ENCODE measurements around the gene KAZN.
"Not testable (repeated sequence)": the region's sequence is repeated elsewhere in the genome, so short reads cannot be mapped to it uniquely, and the experiment has no call there.

KAZN gene

DNA sequence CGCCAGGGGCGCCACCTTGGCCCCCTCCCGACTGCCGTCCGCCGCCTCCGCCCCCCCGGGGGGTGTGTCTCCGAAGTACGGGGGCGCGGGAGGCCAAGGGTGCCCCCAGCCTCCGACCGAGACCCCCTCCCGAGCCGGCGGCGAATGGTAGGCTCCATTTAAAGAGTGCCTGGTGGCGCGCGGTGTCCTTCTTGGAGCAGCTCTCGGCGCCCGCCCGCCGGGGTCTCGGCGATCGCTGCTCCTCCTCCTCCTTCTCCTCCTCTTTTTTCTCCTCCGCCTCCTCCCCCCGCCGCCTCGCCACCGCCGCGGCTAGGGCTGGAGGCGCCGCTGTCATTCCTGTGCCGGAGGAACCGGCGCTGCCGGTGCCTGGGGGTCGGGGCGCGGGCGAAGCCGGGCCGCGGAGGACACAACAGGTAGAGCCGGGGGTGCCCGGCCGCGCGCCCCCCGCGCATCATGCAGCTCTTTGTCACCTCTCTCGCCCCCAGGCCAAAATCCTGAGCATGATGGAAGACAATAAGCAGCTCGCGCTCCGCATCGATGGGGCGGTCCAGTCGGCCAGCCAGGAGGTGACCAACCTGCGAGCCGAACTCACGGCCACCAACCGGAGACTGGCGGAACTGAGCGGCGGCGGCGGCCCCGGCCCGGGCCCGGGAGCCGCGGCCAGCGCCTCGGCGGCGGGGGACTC is at the start of gene KAZN:
Gene KAZN, plus strand, starts transcription at position 188 of the 685 bp plus-strand sequence.
- in situ Hi-C loops (cut with HindIII; ENCODE audit: low pct_ligation_motif_present, low pct_unique_long_range_greater_than_20kb, low sequenced_read_pairs): no loop called here
- peak; percentile 44 for DNase-seq

DNA sequence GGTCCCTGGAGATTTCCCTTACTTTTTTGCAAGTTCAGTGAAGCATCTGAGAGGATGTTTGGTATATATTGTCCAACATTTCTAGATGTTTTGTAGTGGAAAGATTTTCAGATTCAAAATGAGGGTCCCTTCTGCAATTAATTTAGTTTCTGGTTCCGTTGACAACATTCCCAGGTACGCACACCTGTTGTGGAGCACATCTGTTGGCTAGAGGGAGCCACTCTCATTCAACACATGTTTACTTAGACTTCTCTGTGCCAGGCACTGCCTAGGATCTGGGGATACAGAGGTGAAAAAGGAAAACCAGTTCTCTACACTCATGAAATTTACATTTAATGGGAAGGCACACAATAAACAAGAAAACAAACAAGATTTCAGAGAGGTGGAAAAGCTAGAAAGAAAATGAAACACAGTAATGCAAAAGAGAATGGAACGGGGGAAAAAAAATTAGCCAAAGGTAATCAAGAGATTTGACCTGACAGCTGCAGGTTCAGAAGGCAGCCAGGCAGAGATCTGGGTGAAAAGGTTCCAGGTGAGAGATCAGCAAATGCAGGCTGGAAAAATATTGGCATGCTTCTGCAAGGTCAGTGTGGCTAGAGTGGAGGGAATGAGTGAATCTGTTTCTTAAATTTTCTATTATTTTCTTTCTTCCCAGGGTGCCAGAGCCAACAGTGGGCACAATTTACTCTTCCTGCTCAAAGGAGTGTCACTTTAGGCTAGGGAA is 48.4 kb upstream of the KAZN start:
- in situ Hi-C loops (cut with HindIII; ENCODE audit: low pct_ligation_motif_present, low pct_unique_long_range_greater_than_20kb, low sequenced_read_pairs): no loop called here
- no peak for DNase-seq

DNA sequence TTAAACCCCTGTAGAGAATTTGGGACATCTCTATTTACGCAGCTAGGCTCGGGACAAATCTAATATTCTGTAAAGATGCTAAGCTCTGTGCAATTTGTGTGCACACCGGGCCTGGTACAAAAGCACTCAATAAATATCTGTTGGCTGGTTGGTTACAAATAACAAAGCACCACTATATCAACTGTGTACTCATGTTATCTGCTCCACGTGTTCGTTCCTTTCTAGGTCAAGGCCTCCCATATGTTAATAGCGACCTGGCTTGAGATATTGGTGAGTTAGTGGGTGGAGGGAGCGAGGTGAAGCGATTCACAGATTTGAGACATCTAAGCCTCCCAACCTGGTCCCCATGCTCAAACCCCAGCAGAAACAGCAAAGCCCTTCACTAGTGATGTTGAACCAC is 47.1 kb upstream of the KAZN start:
- no peak for DNase-seq
- in situ Hi-C loops (cut with HindIII; ENCODE audit: low pct_ligation_motif_present, low pct_unique_long_range_greater_than_20kb, low sequenced_read_pairs): no loop called here

DNA sequence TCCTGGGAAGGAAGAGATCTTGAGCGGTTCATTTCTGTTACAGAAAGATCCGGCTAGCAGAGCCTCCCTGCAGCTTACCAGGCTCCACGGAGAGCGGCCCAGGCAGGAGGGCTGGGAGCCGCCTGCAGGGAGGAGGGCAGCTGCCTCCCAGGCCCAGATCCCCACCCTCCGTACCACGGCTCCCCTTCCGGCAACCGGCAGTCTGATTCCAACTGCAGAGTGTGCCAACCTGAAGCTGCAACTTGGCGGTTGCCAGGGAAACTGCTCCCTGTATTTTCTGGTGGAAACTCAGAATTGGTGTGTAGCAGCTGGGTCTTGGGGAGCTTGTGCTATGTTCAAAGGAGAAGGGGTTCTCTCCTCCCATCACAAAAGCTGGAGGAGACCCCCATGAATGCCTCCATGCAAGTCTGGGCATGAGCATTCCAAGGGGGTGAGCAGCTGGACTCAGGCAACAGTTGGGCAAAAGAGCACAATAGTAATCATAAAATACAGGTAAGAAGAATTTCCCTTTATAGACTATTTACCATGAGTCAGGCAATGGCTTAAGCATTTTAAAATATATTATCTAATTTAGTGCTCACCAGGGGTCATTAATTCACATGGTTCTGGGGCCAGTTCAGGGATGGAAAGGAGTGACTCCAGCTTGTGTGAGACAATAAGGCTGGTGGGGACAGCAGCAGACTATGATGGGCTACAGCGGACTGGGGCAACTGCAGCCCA is 46.1 kb upstream of the KAZN start:
- in situ Hi-C loops (cut with HindIII; ENCODE audit: low pct_ligation_motif_present, low pct_unique_long_range_greater_than_20kb, low sequenced_read_pairs): no loop called here
- DNase-seq: no peak

GRCh38 chr1:14553711-14554110 is 44.8 kb upstream of the KAZN start:
- peak; percentile 63 for DNase-seq
- in situ Hi-C loops (cut with HindIII; ENCODE audit: low pct_ligation_motif_present, low pct_unique_long_range_greater_than_20kb, low sequenced_read_pairs): no loop called here

GRCh38 chr1:14555091-14555490 is 43.4 kb upstream of the KAZN start:
- DNase-seq: no peak
- in situ Hi-C loops (cut with HindIII; ENCODE audit: low pct_ligation_motif_present, low pct_unique_long_range_greater_than_20kb, low sequenced_read_pairs): no loop called here

GRCh38 chr1:14561014-14561693 is 37.3 kb upstream of the KAZN start:
- in situ Hi-C loops (cut with HindIII; ENCODE audit: low pct_ligation_motif_present, low pct_unique_long_range_greater_than_20kb, low sequenced_read_pairs): no loop called here
- no peak for DNase-seq

DNA sequence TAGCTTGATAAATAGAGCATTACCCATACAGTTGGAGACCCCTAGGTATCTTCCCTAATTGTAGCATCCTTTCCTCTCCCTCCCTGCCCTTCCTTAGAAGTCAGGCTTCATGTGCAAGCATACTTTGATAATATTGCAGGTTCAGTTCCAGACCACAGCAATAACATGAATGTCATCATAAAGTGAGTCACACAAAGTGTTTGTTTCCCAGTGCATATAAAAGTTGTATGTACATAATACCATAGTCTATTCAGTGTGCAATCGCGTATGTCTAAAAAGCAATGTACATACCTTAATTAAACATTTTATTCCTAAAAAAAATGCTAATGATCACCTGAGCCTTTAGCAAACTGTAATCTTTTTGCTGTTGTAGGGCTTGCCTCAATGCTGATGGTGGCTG is 33.4 kb upstream of the KAZN start:
- in situ Hi-C loops (cut with HindIII; ENCODE audit: low pct_ligation_motif_present, low pct_unique_long_range_greater_than_20kb, low sequenced_read_pairs): no loop called here
- DNase-seq: no peak

GRCh38 chr1:14567056-14567455 is 31.4 kb upstream of the KAZN start:
- DNase-seq: no peak
- in situ Hi-C loops (cut with HindIII; ENCODE audit: low pct_ligation_motif_present, low pct_unique_long_range_greater_than_20kb, low sequenced_read_pairs): no loop called here

- DNase-seq: no peak
- in situ Hi-C loops (cut with HindIII; ENCODE audit: low pct_ligation_motif_present, low pct_unique_long_range_greater_than_20kb, low sequenced_read_pairs): no loop called here
These were observed 30.6 kb upstream of the KAZN start for GRCh38 chr1:14567903-14568302.

- in situ Hi-C loops (cut with HindIII; ENCODE audit: low pct_ligation_motif_present, low pct_unique_long_range_greater_than_20kb, low sequenced_read_pairs): no loop called here
- DNase-seq: no peak
These were observed 29.6 kb upstream of the KAZN start for GRCh38 chr1:14568716-14569355.

- in situ Hi-C loops (cut with HindIII; ENCODE audit: low pct_ligation_motif_present, low pct_unique_long_range_greater_than_20kb, low sequenced_read_pairs): no loop called here
- DNase-seq: no peak
These were observed 28.0 kb upstream of the KAZN start for GRCh38 chr1:14570514-14570913.

GRCh38 chr1:14571810-14572767 is 26.4 kb upstream of the KAZN start:
- in situ Hi-C loops (cut with HindIII; ENCODE audit: low pct_ligation_motif_present, low pct_unique_long_range_greater_than_20kb, low sequenced_read_pairs): no loop called here

DNA sequence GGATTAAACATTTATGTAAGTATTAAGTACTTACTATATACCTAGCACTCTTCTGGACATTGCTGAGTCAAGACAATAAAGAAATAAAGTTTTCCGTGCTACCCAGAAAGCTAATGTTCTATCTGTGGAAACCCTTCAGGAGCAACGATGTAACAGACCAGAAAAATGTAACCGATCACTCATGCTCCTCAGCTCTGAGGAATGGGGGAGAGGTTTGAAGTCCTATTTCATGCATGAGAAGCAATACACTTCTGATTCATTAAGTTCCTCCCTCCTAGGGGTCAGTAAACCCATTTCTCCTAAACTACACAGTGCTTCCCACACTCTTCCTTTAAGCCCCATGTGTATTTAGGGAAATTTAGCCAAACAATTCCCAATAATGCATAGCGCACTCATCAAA is 25.6 kb upstream of the KAZN start:
- in situ Hi-C loops (cut with HindIII; ENCODE audit: low pct_ligation_motif_present, low pct_unique_long_range_greater_than_20kb, low sequenced_read_pairs): no loop called here
- no peak for DNase-seq

More at GRCh38 chr1:14571810-14572767, 26.4 kb upstream of the KAZN start:
- peak; percentile 6 for DNase-seq

GRCh38 chr1:14576155-14576554 is 22.3 kb upstream of the KAZN start:
- in situ Hi-C loops (cut with HindIII; ENCODE audit: low pct_ligation_motif_present, low pct_unique_long_range_greater_than_20kb, low sequenced_read_pairs): no loop called here
- no peak for DNase-seq

GRCh38 chr1:14577261-14577660 is 21.2 kb upstream of the KAZN start:
- in situ Hi-C loops (cut with HindIII; ENCODE audit: low pct_ligation_motif_present, low pct_unique_long_range_greater_than_20kb, low sequenced_read_pairs): no loop called here
- no peak for DNase-seq

- DNase-seq: no peak
- in situ Hi-C loops (cut with HindIII; ENCODE audit: low pct_ligation_motif_present, low pct_unique_long_range_greater_than_20kb, low sequenced_read_pairs): no loop called here
These were observed 20.3 kb upstream of the KAZN start for GRCh38 chr1:14578156-14578555.

GRCh38 chr1:14580295-14580694 is 18.2 kb upstream of the KAZN start:
- in situ Hi-C loops (cut with HindIII; ENCODE audit: low pct_ligation_motif_present, low pct_unique_long_range_greater_than_20kb, low sequenced_read_pairs); DNase-seq: not testable (repeated sequence)
